HepG2 (cell line): Measurements from ENCODE around the gene UGT2A2. TPM values are rescaled to one million over a fixed set of nuclear protein-coding genes. Genes with fewer than 3 reads are reported as not detected.

Experiments
- ATAC-seq: fragments of 200-7000 bp; cut with Tn5 transposase; 3 replicates; pipeline ENCODE4 v1.9.1; 2020; ENCODE audit warnings: mild to moderate bottlenecking, moderate library complexity
- BruUV-seq: library from RNA; stranded (reverse); fragments of 400-500 nt; replicated peaks from 2 replicates; lab custom pipeline; 2021; lab: Mats Ljungman, UMichigan
- CTCF ChIA-PET: fragments of 300-600 bp; formaldehyde crosslinking; extraction: SDS; loops from one replicate; lab custom pipeline; 2021; ENCODE audit warnings: low total read pairs, inconsistent platforms, low intra/inter-chr PET ratio; lab: Yijun Ruan, JAX
- POLR2A ChIA-PET: fragments of 350-600 bp; sonication (Branson Sonifier 250); formaldehyde crosslinking; loops from one replicate; lab custom pipeline; 2020; ENCODE audit warnings: antibody characterized with exemption, inconsistent platforms; lab: Yijun Ruan, JAX
- DNase-seq: peaks from one replicate; pipeline ENCODE4 v3.0.0-alpha.2; 2015; ENCODE audit warnings: low spot score
- FAIRE-seq: peaks from 3 replicates; lab custom pipeline; 2011; peaks lifted over from hg19 to GRCh38; lab: Jason Lieb, UNC
- H2AFZ ChIP-seq: one replicate; pipeline ENCODE4 v1.6.1; 2011; ENCODE audit warnings: low read length, inconsistent platforms
- H3K27ac ChIP-seq: fragments of 300-600 bp; 3 replicates; pipeline ENCODE4 v1.8.0; 2011; ENCODE audit warnings: mixed run types, mild to moderate bottlenecking, mixed read lengths, low read length, inconsistent platforms; ENCODE audit not compliant: insufficient read depth; ENCODE audit errors: extremely low read length
- H3K27me3 ChIP-seq, 2 experiments: fragments of 200-600 bp in 1 of 2; 2 replicates in 1 of 2; 3 replicates in 1 of 2; pipeline versions ENCODE4 v1.6.0 to v1.8.0; 2011; ENCODE audit warnings: low read length in 2 of 2, mild to moderate bottlenecking in 2 of 2, moderate library complexity in 2 of 2, inconsistent platforms in 1 of 2; ENCODE audit not compliant: insufficient read depth in 2 of 2, control insufficient read depth in 1 of 2
- H3K36me3 ChIP-seq, 2 experiments: fragments of 200-600 bp in 1 of 2; replicated peaks in 1 of 2; 2 replicates in 1 of 2; 3 replicates in 1 of 2; pipeline versions ENCODE4 v1.5.1 to v1.8.0; 2011; ENCODE audit warnings: low read length in 2 of 2, inconsistent platforms in 1 of 2; ENCODE audit not compliant: insufficient read depth in 2 of 2, control insufficient read depth in 1 of 2
- H3K4me1 ChIP-seq: 2 replicates; pipeline ENCODE4 v1.5.1; 2012; ENCODE audit warnings: low read length, inconsistent platforms; ENCODE audit not compliant: insufficient read depth
- H3K4me2 ChIP-seq: 2 replicates; pipeline ENCODE4 v1.6.0; 2011; ENCODE audit warnings: low read depth, low read length, inconsistent platforms
- H3K4me3 ChIP-seq, 3 experiments: fragments of 200-600 bp in 1 of 3; sonication (generic), shearing (Covaris generic) in 1 of 3; replicated peaks in 1 of 3; 2 replicates each; pipeline ENCODE4 v1.5.1; 2011 to 2016; ENCODE audit warnings: low read length in 3 of 3, inconsistent platforms in 2 of 3, low read depth in 2 of 3, mild to moderate bottlenecking in 2 of 3, control low read depth in 1 of 3, mixed read lengths in 1 of 3; ENCODE audit not compliant: insufficient read depth in 1 of 3
- H3K79me2 ChIP-seq: one replicate; pipeline ENCODE4 v1.6.1; 2011; ENCODE audit warnings: low read length, inconsistent platforms; ENCODE audit not compliant: insufficient read depth
- H3K9ac ChIP-seq: 2 replicates; pipeline ENCODE4 v1.6.0; 2011; ENCODE audit warnings: mild to moderate bottlenecking, low read depth, low read length, inconsistent platforms; ENCODE audit not compliant: insufficient read depth
- H3K9me3 ChIP-seq: 2 replicates; pipeline ENCODE4 v1.5.1; 2012; ENCODE audit warnings: mild to moderate bottlenecking, low read length
- H4K20me1 ChIP-seq: 2 replicates; pipeline ENCODE4 v1.6.0; 2011; ENCODE audit warnings: inconsistent platforms, mild to moderate bottlenecking, low read length, moderate library complexity; ENCODE audit not compliant: insufficient read depth
- KMT2B ChIP-seq: IDR thresholded peaks from 2 replicates; pipeline ENCODE4 v1.6.1; 2016; ENCODE audit warnings: missing genetic modification reagents, missing compliant biosample characterization
- MAFF ChIP-seq: IDR thresholded peaks from 2 replicates; pipeline ENCODE4 v1.6.1; 2011; ENCODE audit warnings: low read depth, low read length, improper control_type of control experiment
- MAFK ChIP-seq, 2 experiments: IDR thresholded peaks in 1 of 2; conservative IDR thresholded peaks in 1 of 2; 2 replicates each; pipeline ENCODE4 v1.6.1; 2011; ENCODE audit warnings: improper control_type of control experiment in 2 of 2, low read length in 2 of 2
- MED13 ChIP-seq: sonication (generic); formaldehyde crosslinking; IDR thresholded peaks from 2 replicates; pipeline ENCODE4 v1.5.0; 2020; ENCODE audit warnings: missing genetic modification reagents
- RORA ChIP-seq: sonication (generic); formaldehyde crosslinking; IDR thresholded peaks from 2 replicates; pipeline ENCODE4 v1.5.0; 2020; ENCODE audit warnings: mild to moderate bottlenecking, missing genetic modification reagents, moderate library complexity
- ZNF224 ChIP-seq: sonication (generic); formaldehyde crosslinking; IDR thresholded peaks from 2 replicates; pipeline ENCODE4 v1.5.0; 2020; ENCODE audit warnings: mild to moderate bottlenecking, missing genetic modification reagents
- ZNF326 ChIP-seq: sonication (generic); formaldehyde crosslinking; IDR thresholded peaks from 2 replicates; pipeline ENCODE4 v1.4.0; 2020; ENCODE audit warnings: missing genetic modification reagents, borderline replicate concordance
- WGBS: methylation state at CpG from one replicate; pipeline ENCODE4 v1.1.6; 2017; ENCODE audit warnings: low lambda C conversion rate; 5-methylcytosine and 5-hydroxymethylcytosine counted together
- in situ Hi-C: cut with HindIII; loops from 2 replicates; pipeline ENCODE4 v1.10.0; 2017; ENCODE audit warnings: low pct_unique_long_range_greater_than_20kb; ENCODE audit not compliant: extremely low pct_ligation_motif_present
- intact Hi-C: fragments of 100-400 bp; cut with micrococcal nuclease; formaldehyde crosslinking; loops from one replicate; pipeline ENCODE4 v1.10.0; 2022; ENCODE audit not compliant: unreplicated experiment
- polyA plus RNA-seq, 8 experiments: library from polyadenylated mRNA; depleted of rRNA in 3 of 8; stranded (reverse) in 7 of 8; unstranded in 1 of 8; fragments of >200 nt; fragmentation: Illumina TruSeq in 4 of 8; extraction: Trizol in 4 of 8; gene quantifications; 2 replicates each; pipeline versions ENCODE4 v1.2.1 to v1.2.3, GENCODE V29; 2011 to 2016; ENCODE audit warnings: low read depth in 4 of 8, missing spikeins in 1 of 8, mixed read lengths in 1 of 8; ENCODE audit not compliant: insufficient read depth in 1 of 8
- total RNA-seq, 5 experiments: library from RNA; depleted of rRNA; stranded (reverse); fragments of >200 nt; fragmentation: Illumina TruSeq; extraction: Trizol; gene quantifications; 2 replicates each; pipeline ENCODE4 v1.2.3, GENCODE V29; 2016; ENCODE audit warnings: low read depth in 1 of 5
- TF ChIP-seq, protein P1 (sequence below): sonication (generic); formaldehyde crosslinking; IDR thresholded peaks from 2 replicates; pipeline ENCODE4 v1.5.1; 2020; ENCODE audit warnings: missing genetic modification reagents, mild to moderate bottlenecking, borderline replicate concordance
- TF ChIP-seq, protein P2 (sequence below): sonication (generic); formaldehyde crosslinking; IDR thresholded peaks from 2 replicates; pipeline ENCODE4 v1.4.0; 2020; ENCODE audit warnings: missing genetic modification reagents

UGT2A2 gene
- total and polyA plus RNA-seq, 2 of the 13 experiments (the other 11 are each of a cell fraction or from before 2014, with no cell fraction given), result not detected

DNA sequence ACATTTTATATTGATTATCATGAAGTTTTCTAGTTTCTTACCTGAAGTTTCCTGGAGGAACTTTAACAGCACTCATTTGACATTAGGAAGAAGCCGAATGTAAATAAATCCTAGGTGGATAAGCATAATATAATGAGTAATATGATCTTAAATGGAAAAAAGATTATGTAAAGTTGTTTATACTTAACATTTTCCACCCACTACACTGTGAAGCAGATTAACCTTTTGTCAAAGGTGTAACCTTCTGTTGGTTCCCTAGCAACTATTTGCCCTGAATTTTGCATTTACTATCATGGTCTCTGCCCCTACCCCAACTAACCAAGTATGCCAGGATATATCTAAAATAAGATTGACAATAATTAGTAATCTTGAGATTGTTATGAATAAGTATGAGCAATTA lies 13.7 kb upstream of the UGT2A2 start, which contains the start of gene UGT2A1:
TSS of gene UGT2A1 (minus strand) at position 101 of the 400 bp plus-strand sequence. CDS start 5,603 bp downstream, outside the sequence.
- Histone ChIP-seq H3K79me2 (no peaks in the 10 kb centered on the region), H4K20me1 (no peaks in the 10 kb centered on the region), H3K4me3 (no peak within 1 kb of the TSS), H2AFZ (no peak within 1 kb of the TSS), H3K9me3 (no peaks in the 10 kb centered on the region), H3K4me2 (no peak within 1 kb of the TSS), H3K4me1 (peaks cover 10% of the 10 kb centered on the region), H3K36me3 (no peaks in the 10 kb centered on the region), H3K9ac (no peak within 1 kb of the TSS), H3K27ac (no peak within 1 kb of the TSS), H3K27me3 (no peaks in the 10 kb centered on the region)
- WGBS, result 40% methylated on average over 1 of the region's 1 CpG
- FAIRE-seq, result no peak
- TF ChIP-seq, protein P1, sequence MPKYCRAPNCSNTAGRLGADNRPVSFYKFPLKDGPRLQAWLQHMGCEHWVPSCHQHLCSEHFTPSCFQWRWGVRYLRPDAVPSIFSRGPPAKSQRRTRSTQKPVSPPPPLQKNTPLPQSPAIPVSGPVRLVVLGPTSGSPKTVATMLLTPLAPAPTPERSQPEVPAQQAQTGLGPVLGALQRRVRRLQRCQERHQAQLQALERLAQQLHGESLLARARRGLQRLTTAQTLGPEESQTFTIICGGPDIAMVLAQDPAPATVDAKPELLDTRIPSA, result no peak
- TF ChIP-seq MED13 (CRISPR knock-in tag) (no peak), RORA (CRISPR knock-in tag) (no peak), ZNF224 (CRISPR knock-in tag) (no peak), ZNF326 (CRISPR knock-in tag) (no peak), KMT2B (CRISPR knock-in tag) (no peak)
- ChIA-PET CTCF (no interaction called here), POLR2A (no interaction called here)
- ATAC-seq, result no peak
- in situ Hi-C loops (no loop called here), intact Hi-C loops (no loop called here)
- no TSS peak for BruUV-seq
- no peak for DNase-seq

DNA sequence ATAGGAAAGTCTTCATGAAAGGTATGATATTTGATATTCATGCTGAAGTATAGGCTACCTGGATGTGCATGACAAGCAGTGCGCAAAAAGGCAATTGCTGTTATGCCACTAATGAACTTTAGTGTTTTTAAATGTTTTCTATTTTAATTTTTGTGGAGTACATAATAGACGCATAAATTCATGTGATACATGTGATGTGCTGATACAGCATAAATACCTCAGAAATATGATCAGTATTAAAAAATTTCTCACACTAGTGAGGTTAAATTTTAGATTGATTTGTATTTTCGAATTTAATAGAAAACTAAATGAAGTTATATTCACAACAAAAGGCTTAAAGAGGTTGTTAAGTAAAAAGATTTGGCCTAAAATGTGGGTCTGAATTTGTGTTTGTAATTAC lies 11.4 kb upstream of the UGT2A2 start:
- Histone ChIP-seq H3K9ac (no peak overlapping the region), H3K9me3 (no peaks in the 10 kb centered on the region), H3K4me2 (no peak overlapping the region), H3K79me2 (no peaks in the 10 kb centered on the region), H3K4me1 (peaks cover 10% of the 10 kb centered on the region), H3K36me3 (no peaks in the 10 kb centered on the region), H3K4me3 (no peak overlapping the region), H3K27ac (no peak overlapping the region), H2AFZ (no peak overlapping the region), H3K27me3 (no peaks in the 10 kb centered on the region), H4K20me1 (no peaks in the 10 kb centered on the region)
- FAIRE-seq (no peak), ATAC-seq (no peak), DNase-seq (no peak)
- POLR2A ChIA-PET, result no interaction called here
- TF ChIP-seq, protein P2, sequence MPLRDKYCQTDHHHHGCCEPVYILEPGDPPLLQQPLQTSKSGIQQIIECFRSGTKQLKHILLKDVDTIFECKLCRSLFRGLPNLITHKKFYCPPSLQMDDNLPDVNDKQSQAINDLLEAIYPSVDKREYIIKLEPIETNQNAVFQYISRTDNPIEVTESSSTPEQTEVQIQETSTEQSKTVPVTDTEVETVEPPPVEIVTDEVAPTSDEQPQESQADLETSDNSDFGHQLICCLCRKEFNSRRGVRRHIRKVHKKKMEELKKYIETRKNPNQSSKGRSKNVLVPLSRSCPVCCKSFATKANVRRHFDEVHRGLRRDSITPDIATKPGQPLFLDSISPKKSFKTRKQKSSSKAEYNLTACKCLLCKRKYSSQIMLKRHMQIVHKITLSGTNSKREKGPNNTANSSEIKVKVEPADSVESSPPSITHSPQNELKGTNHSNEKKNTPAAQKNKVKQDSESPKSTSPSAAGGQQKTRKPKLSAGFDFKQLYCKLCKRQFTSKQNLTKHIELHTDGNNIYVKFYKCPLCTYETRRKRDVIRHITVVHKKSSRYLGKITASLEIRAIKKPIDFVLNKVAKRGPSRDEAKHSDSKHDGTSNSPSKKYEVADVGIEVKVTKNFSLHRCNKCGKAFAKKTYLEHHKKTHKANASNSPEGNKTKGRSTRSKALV (CRISPR knock-in tag), result no peak
- TF ChIP-seq MAFF, result peak; percentile 84
- peak; percentile 74 to 92 for TF ChIP-seq MAFK (conservative IDR thresholded peaks at IDR 0.05 in 1 of 2, IDR thresholded peaks at IDR 0.05 in 1 of 2; ENCODE audit: low read length in 2 of 2)
- in situ Hi-C loops (no loop called here), intact Hi-C loops (no loop called here)
- BruUV-seq, result no TSS peak
- WGBS, result 33% methylated on average over 3 of the region's 3 CpGs
- CTCF ChIA-PET, result no interaction called here
